ENCODE data around the gene TP63. TPM values are rescaled to one million over a fixed set of nuclear protein-coding genes. Genes with fewer than 3 reads are reported as not detected.

Gene TP63
- total RNA-seq, 1 donor from 2014 or later = 7.8 TPM

- H3K4me1 ChIP-seq (ENCODE audit: control insufficient read depth in 3 of 3, insufficient read depth in 3 of 3, low read length in 3 of 3) = peaks cover 15 to 23% (median 15%) of the 10 kb centered on the region in 3 donors
- no peaks in the 10 kb centered on the region for H3K27me3 ChIP-seq (ENCODE audit: control insufficient read depth in 3 of 3, insufficient read depth in 3 of 3, low read length in 3 of 3)
- no peaks in the 10 kb centered on the region for H3K9me3 ChIP-seq (ENCODE audit: control insufficient read depth in 3 of 3, low read length in 3 of 3)
- H3K27ac ChIP-seq (ENCODE audit: low read depth, low read length) = peak overlapping the region; percentile 80
- H3K9ac ChIP-seq (ENCODE audit: low read depth in 1 of 3, low read length in 3 of 3) = peak overlapping the region in 2 of 3 donors; percentile 58 to 76
- H3K4me3 ChIP-seq (ENCODE audit: low read length in 3 of 3) = peak overlapping the region; percentile 5 to 52 (median 49)
- no peaks in the 10 kb centered on the region for H3K36me3 ChIP-seq (ENCODE audit: control insufficient read depth in 3 of 3, insufficient read depth in 3 of 3, low read length in 3 of 3)
These were observed 149.5 kb downstream of the TP63 start for GRCh38 chr3:189780546-189781270.

- Histone ChIP-seq H3K9me3 (ENCODE audit: control insufficient read depth in 3 of 3, low read length in 3 of 3) (no peaks in the 10 kb centered on the region), H3K4me1 (ENCODE audit: control insufficient read depth in 3 of 3, insufficient read depth in 3 of 3, low read length in 3 of 3) (peaks cover 15 to 23% (median 15%) of the 10 kb centered on the region in 3 donors), H3K27me3 (ENCODE audit: control insufficient read depth in 3 of 3, insufficient read depth in 3 of 3, low read length in 3 of 3) (no peaks in the 10 kb centered on the region), H3K4me3 (ENCODE audit: low read length in 3 of 3) (no peak overlapping the region), H3K9ac (ENCODE audit: low read depth in 1 of 3, low read length in 3 of 3) (no peak overlapping the region), H3K27ac (ENCODE audit: low read depth, low read length) (peak overlapping the region; percentile 80), H3K36me3 (ENCODE audit: control insufficient read depth in 3 of 3, insufficient read depth in 3 of 3, low read length in 3 of 3) (no peaks in the 10 kb centered on the region)
These were observed 150.2 kb downstream of the TP63 start for GRCh38 chr3:189781415-189781814.

- no peaks in the 10 kb centered on the region for H3K4me1 ChIP-seq (ENCODE audit: control insufficient read depth in 3 of 3, insufficient read depth in 3 of 3, low read length in 3 of 3)
- no peaks in the 10 kb centered on the region for H3K27me3 ChIP-seq (ENCODE audit: control insufficient read depth in 3 of 3, insufficient read depth in 3 of 3, low read length in 3 of 3)
- H3K36me3 ChIP-seq (ENCODE audit: control insufficient read depth in 3 of 3, insufficient read depth in 3 of 3, low read length in 3 of 3) = no peaks in the 10 kb centered on the region
- H3K9ac ChIP-seq (ENCODE audit: low read depth in 1 of 3, low read length in 3 of 3) = no peak overlapping the region
- H3K4me3 ChIP-seq (ENCODE audit: low read length in 3 of 3) = no peak overlapping the region
- no peaks in the 10 kb centered on the region for H3K9me3 ChIP-seq (ENCODE audit: control insufficient read depth in 3 of 3, low read length in 3 of 3)
- no peak overlapping the region for H3K27ac ChIP-seq (ENCODE audit: low read depth, low read length)
These were observed 155.4 kb downstream of the TP63 start for GRCh38 chr3:189786479-189787064.

- no peak overlapping the region for H3K27ac ChIP-seq (ENCODE audit: low read depth, low read length)
- H3K4me1 ChIP-seq (ENCODE audit: control insufficient read depth in 3 of 3, insufficient read depth in 3 of 3, low read length in 3 of 3) = no peaks in the 10 kb centered on the region
- no peaks in the 10 kb centered on the region for H3K27me3 ChIP-seq (ENCODE audit: control insufficient read depth in 3 of 3, insufficient read depth in 3 of 3, low read length in 3 of 3)
- H3K4me3 ChIP-seq (ENCODE audit: low read length in 3 of 3) = no peak overlapping the region
- H3K9ac ChIP-seq (ENCODE audit: low read depth in 1 of 3, low read length in 3 of 3) = no peak overlapping the region
- no peaks in the 10 kb centered on the region for H3K36me3 ChIP-seq (ENCODE audit: control insufficient read depth in 3 of 3, insufficient read depth in 3 of 3, low read length in 3 of 3)
- no peaks in the 10 kb centered on the region for H3K9me3 ChIP-seq (ENCODE audit: control insufficient read depth in 3 of 3, low read length in 3 of 3)
These were observed 156.0 kb downstream of the TP63 start for GRCh38 chr3:189787191-189787590.

GRCh38 chr3:189787632-189788031 lies 156.4 kb downstream of the TP63 start:
- Histone ChIP-seq H3K4me3 (ENCODE audit: low read length in 3 of 3) (no peak overlapping the region), H3K27me3 (ENCODE audit: control insufficient read depth in 3 of 3, insufficient read depth in 3 of 3, low read length in 3 of 3) (no peaks in the 10 kb centered on the region), H3K9ac (ENCODE audit: low read depth in 1 of 3, low read length in 3 of 3) (no peak overlapping the region), H3K27ac (ENCODE audit: low read depth, low read length) (no peak overlapping the region), H3K36me3 (ENCODE audit: control insufficient read depth in 3 of 3, insufficient read depth in 3 of 3, low read length in 3 of 3) (no peaks in the 10 kb centered on the region), H3K9me3 (ENCODE audit: control insufficient read depth in 3 of 3, low read length in 3 of 3) (no peaks in the 10 kb centered on the region), H3K4me1 (ENCODE audit: control insufficient read depth in 3 of 3, insufficient read depth in 3 of 3, low read length in 3 of 3) (no peaks in the 10 kb centered on the region)

- H3K9ac ChIP-seq (ENCODE audit: low read depth in 1 of 3, low read length in 3 of 3) = no peak overlapping the region
- H3K9me3 ChIP-seq (ENCODE audit: control insufficient read depth in 3 of 3, low read length in 3 of 3) = no peaks in the 10 kb centered on the region
- H3K27me3 ChIP-seq (ENCODE audit: control insufficient read depth in 3 of 3, insufficient read depth in 3 of 3, low read length in 3 of 3) = no peaks in the 10 kb centered on the region
- no peaks in the 10 kb centered on the region for H3K4me1 ChIP-seq (ENCODE audit: control insufficient read depth in 3 of 3, insufficient read depth in 3 of 3, low read length in 3 of 3)
- H3K27ac ChIP-seq (ENCODE audit: low read depth, low read length) = no peak overlapping the region
- no peaks in the 10 kb centered on the region for H3K36me3 ChIP-seq (ENCODE audit: control insufficient read depth in 3 of 3, insufficient read depth in 3 of 3, low read length in 3 of 3)
- H3K4me3 ChIP-seq (ENCODE audit: low read length in 3 of 3) = no peak overlapping the region
These were observed 158.2 kb downstream of the TP63 start for GRCh38 chr3:189789432-189789831.

- Histone ChIP-seq H3K36me3 (ENCODE audit: control insufficient read depth in 3 of 3, insufficient read depth in 3 of 3, low read length in 3 of 3) (no peaks in the 10 kb centered on the region), H3K9me3 (ENCODE audit: control insufficient read depth in 3 of 3, low read length in 3 of 3) (no peaks in the 10 kb centered on the region), H3K27me3 (ENCODE audit: control insufficient read depth in 3 of 3, insufficient read depth in 3 of 3, low read length in 3 of 3) (no peaks in the 10 kb centered on the region), H3K4me1 (ENCODE audit: control insufficient read depth in 3 of 3, insufficient read depth in 3 of 3, low read length in 3 of 3) (no peaks in the 10 kb centered on the region), H3K9ac (ENCODE audit: low read depth in 1 of 3, low read length in 3 of 3) (no peak overlapping the region), H3K27ac (ENCODE audit: low read depth, low read length) (no peak overlapping the region), H3K4me3 (ENCODE audit: low read length in 3 of 3) (no peak overlapping the region)
These were observed 159.5 kb downstream of the TP63 start for GRCh38 chr3:189790658-189791057.

GRCh38 chr3:189792046-189792929 lies 161.1 kb downstream of the TP63 start:
- Histone ChIP-seq H3K9ac (ENCODE audit: low read depth in 1 of 3, low read length in 3 of 3) (no peak overlapping the region), H3K4me3 (ENCODE audit: low read length in 3 of 3) (no peak overlapping the region), H3K27ac (ENCODE audit: low read depth, low read length) (no peak overlapping the region), H3K27me3 (ENCODE audit: control insufficient read depth in 3 of 3, insufficient read depth in 3 of 3, low read length in 3 of 3) (no peaks in the 10 kb centered on the region), H3K4me1 (ENCODE audit: control insufficient read depth in 3 of 3, insufficient read depth in 3 of 3, low read length in 3 of 3) (no peaks in the 10 kb centered on the region), H3K36me3 (ENCODE audit: control insufficient read depth in 3 of 3, insufficient read depth in 3 of 3, low read length in 3 of 3) (no peaks in the 10 kb centered on the region), H3K9me3 (ENCODE audit: control insufficient read depth in 3 of 3, low read length in 3 of 3) (no peaks in the 10 kb centered on the region)

- no peaks in the 10 kb centered on the region for H3K27me3 ChIP-seq (ENCODE audit: control insufficient read depth in 3 of 3, insufficient read depth in 3 of 3, low read length in 3 of 3)
- no peak overlapping the region for H3K4me3 ChIP-seq (ENCODE audit: low read length in 3 of 3)
- H3K36me3 ChIP-seq (ENCODE audit: control insufficient read depth in 3 of 3, insufficient read depth in 3 of 3, low read length in 3 of 3) = no peaks in the 10 kb centered on the region
- H3K4me1 ChIP-seq (ENCODE audit: control insufficient read depth in 3 of 3, insufficient read depth in 3 of 3, low read length in 3 of 3) = no peaks in the 10 kb centered on the region
- H3K9ac ChIP-seq (ENCODE audit: low read depth in 1 of 3, low read length in 3 of 3) = no peak overlapping the region
- H3K27ac ChIP-seq (ENCODE audit: low read depth, low read length) = no peak overlapping the region
- H3K9me3 ChIP-seq (ENCODE audit: control insufficient read depth in 3 of 3, low read length in 3 of 3) = no peaks in the 10 kb centered on the region
These were observed 163.3 kb downstream of the TP63 start for GRCh38 chr3:189794518-189794917.
